NCI-H510A treated with DMSO at 0.1 percent for 48 hours (cell line): Measurements from ENCODE around the gene FCHSD2.

Experiments
- DNase-seq: peaks from one replicate; lab custom pipeline; 2025; lab: John Stamatoyannopoulos, UW

The FCHSD2 gene

GRCh38 chr11:73142128-73142377 is at the start of gene FCHSD2:
Gene FCHSD2, minus strand, starts transcription at chr11:73142318. Its CDS starts 441 bp downstream, at chr11:73141877.
- no peak for DNase-seq

- DNase-seq, result no peak
Observed at GRCh38 chr11:73191151-73191550, 49.0 kb upstream of the FCHSD2 start.

DNA sequence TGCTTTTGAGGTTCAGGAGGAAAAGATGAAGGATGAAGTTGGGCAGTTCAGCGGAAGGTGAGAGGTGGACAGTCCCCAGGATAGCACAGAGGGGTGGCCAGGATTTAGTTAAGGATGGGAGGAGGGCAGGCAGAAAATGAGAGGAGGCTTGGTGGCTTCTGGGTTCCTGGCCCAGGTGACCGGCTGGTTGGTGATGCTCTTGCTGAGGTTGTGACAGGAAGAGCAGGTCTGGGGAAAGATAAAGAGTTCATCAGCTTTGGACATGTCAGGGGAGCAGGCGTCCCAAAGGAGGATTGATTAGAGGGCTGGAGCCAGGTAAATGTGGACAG is 48.4 kb upstream of the FCHSD2 start:
- no peak for DNase-seq

DNA sequence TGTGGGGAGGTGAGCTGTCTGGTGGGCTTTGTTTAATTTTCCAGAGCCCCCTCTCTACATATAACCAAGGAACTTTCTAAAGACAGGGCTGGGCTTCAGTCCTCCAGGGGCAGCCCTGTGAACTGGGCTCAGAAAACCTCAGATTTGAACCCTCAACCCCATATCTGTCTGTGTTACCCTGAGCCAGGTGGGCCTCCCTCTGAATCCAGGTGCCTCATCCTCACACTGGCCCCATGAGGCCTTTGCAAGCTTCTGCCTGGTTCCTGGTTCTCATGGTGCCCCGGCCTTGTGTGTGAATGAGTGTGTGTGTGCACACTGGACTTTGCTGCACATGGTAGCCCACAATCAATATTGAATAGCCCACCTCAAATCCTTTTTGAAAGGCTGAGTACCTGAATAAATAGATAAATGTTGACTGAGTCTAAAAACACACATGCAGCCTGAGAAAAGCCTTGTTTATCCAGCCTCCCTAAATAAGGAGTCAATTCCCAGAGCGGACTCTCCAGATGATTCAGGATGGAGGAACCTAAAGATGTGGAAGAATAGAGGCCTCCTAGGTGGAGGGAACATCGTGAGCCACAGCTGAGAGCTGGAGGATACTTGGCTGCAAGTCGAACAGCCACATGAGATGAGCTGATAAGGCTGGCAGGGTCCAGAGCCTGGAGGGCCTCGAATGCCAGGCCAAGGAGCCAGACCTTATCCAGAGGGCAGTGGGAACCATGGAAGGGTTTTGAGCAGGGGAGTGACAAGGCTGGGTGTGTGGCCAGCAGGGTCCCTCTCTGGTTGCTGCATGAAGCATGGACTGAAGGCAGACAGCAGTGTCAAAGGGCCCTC is 47.8 kb upstream of the FCHSD2 start:
- no peak for DNase-seq

- DNase-seq, result no peak
Observed at GRCh38 chr11:73189315-73189714, 47.2 kb upstream of the FCHSD2 start.

- no peak for DNase-seq
Observed at GRCh38 chr11:73188301-73188700, 46.2 kb upstream of the FCHSD2 start.

DNA sequence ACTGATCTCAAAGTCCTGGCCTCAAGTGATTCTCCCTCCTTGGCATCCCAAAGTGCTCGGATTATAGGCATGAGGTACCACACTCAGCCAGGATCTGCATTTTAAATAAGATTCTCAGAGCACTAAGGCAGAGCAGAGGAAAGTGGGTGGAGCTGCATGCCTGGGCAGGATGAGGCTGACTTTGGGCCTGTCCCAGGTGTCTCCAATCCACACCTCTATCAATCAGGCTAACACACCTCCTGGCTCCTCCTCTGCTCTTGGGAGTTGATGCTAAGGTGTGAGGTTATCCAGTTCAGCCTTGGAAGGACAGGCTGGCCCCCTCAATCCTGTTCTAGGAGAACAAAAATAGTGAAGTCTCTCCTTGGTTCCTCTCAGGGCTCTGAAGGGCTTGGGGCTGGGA is 45.7 kb upstream of the FCHSD2 start:
- DNase-seq, result no peak

- DNase-seq, result no peak
Observed at GRCh38 chr11:73186886-73187285, 44.8 kb upstream of the FCHSD2 start.

GRCh38 chr11:73186294-73186850 is 44.3 kb upstream of the FCHSD2 start:
- DNase-seq, result no peak

- no peak for DNase-seq
Observed at GRCh38 chr11:73185680-73186293, 43.7 kb upstream of the FCHSD2 start.

- DNase-seq, result peak; percentile 65
Observed at GRCh38 chr11:73184953-73185671, 43.0 kb upstream of the FCHSD2 start.

DNA sequence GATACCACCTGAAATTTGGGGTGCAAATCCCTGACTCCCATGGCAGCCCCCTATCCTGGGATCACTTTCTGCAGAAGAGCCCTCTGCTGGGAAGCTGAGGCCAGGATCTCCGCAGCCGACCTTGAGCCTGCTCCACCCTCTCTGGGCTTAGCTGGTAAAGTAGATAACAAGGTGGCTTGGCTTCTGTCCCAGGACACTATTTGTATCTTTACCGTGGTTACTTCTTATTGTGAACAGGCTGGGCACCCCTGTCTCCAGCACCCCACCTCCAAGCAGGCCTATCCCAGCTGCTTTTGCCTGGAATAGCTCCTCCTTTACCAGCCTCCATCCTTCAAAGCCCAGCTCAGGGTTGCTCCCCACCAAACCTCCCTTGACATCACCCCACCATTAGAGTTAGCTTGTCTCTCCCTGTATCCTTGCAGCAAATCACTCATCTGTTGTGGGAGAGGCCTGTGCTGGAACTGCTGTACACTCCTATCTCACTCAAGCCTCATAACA is 40.8 kb upstream of the FCHSD2 start:
- no peak for DNase-seq

DNA sequence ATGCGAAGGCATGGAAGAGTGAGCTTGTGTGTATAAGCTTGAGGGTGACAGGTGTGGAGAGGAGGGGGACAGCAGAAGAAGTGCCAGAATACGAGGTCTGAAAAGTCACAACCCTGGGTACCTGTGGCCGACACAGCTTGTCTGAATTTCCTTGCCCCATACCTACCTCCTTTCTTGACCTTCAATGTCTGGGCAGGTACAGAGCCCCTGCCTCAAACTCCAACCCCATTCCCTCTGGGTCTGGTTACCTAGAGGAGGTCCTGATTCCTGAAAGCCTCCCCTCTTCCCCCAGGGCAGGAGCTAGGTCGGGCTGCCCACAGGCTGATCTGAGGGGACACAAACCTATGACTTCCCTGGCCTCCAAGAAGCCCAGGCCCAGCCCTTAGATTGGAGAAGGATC is 36.6 kb upstream of the FCHSD2 start:
- DNase-seq, result no peak

DNA sequence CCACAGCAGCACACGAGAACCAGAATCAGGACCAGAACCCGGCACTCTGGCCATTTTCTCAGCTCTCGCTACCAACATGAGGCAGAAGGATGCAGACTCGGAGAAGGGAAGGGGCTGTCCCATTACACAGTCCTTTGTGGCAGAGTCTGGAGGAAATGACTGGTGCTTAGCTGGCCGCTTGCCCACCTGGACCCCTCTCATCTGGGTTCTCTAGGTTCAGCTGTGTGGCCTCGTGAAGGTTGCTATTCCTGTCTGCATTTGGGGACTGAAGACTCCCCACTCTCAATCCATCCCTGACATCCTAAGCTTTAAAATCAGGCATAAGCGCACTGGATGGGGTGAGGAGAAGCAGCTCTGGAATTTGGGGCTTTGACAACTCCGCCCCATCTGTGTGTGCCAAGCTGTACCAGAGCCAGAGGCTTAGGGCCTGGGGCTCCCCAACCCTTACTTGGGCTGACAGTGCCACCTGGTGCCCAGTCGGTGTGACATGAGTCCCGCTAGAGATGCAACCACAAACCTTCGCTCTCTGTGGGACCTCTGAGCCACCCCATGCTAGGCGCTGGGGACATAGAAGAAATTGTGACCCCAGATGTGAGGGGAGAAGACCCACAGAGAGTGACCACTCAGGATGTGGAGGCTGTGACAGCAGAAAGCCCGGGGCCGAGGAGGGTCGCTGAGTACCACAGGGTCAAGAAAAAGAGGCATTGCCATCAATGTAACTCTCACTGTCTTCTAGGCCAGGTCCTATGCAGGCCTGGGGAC is 35.8 kb upstream of the FCHSD2 start:
- peak; percentile 78 for DNase-seq

- DNase-seq, result no peak
Observed at GRCh38 chr11:73177380-73177777, 35.3 kb upstream of the FCHSD2 start.

- no peak for DNase-seq
Observed at GRCh38 chr11:73176874-73177155, 34.7 kb upstream of the FCHSD2 start.

GRCh38 chr11:73176145-73176873 is 34.2 kb upstream of the FCHSD2 start:
- no peak for DNase-seq

- no peak for DNase-seq
Observed at GRCh38 chr11:73175551-73176144, 33.5 kb upstream of the FCHSD2 start.

DNA sequence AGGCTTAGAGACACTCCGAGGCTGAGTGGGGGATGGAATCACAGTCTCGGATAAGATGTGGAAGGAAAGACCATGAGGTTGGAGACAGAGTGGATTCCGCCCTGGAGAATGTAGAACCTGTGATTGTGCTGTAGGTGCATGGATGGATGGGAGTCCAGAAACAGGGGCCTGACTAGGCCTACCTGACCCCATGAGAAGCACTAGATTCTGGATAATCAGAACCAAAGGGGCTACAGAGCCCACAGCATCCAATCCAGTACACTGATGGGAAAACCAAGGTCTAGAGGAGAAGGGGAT is 32.3 kb upstream of the FCHSD2 start:
- DNase-seq, result no peak

- no peak for DNase-seq
Observed at GRCh38 chr11:73173755-73174494, 31.8 kb upstream of the FCHSD2 start.
